ENCODE data around the gene DIAPH3.

DIAPH3 gene

DNA sequence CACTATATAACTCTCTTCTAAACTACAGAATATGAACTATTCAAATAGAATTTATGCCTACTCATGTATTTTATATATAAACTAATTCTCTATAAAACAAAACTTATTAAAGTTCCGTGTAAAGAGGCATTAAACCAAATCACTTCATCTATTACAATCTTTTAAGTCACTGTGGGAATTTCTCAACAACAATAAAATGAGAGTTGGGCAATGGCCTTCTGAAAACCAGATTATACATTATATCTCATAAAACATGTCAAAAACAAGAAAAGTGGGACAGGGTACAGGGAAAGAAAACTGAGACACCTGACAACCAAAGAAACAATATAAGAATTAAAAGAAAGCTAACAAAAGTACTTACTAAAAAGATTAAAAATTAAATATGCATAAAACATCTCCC, 145.2 kb downstream of the DIAPH3 start:
- no peak for DNase-seq

DNA sequence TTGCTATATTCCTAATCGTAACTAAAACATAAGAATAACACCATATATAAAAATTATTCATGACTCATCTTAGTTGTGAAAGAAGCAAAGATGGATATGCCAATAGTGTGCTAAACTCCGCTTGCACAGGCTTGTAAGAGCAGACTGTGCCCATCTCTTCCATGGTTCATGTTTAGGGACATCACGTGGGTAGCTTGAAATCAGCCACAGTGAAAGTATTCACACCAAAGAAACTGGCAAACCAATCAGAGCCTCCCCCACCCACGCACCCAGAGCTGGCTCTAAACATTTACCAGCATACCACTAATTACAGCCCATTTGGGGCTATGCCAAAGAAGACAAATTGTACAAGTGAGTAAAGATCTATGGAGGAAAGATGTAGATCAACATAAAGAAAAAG, 147.5 kb downstream of the DIAPH3 start:
- no peak for DNase-seq

DNA sequence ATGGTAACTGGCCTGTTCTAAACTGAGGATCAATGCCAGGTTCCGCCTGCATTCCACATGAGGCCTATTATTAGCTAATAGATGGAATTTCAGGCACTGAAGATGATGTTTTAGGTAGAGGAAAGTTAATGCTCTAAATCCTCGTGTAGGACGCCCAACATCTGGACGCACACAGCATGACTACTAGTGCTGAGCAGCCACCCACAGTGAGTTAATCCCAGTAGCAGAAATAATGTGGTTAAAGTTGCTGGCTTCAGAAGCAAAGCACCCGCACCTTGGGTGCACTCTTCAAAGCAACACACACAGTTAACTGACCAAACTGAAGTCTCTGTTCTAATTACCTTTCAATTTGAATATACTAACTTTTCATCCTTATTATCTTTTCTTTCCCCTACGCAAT, 150.6 kb downstream of the DIAPH3 start:
- no peak for DNase-seq

DNA sequence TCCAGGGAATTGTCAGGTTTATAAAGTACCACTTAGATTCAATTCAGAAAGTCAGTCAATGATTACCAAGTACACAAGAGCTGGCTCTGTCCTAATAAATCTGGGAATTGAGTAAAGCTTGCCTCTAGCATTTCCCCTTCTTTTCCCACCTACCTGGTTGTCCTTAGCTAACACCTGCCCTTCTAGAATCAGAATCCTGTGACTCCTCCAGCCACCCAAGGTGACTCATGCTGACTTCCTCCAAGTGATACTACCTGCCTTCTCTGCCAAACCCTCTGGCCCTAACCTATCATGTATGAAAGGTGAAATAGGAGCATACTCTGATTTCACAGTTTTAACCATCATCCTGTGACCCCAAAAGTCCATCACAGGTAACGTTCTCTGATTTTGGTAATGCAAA, 151.2 kb downstream of the DIAPH3 start:
- DNase-seq = no peak

DNA sequence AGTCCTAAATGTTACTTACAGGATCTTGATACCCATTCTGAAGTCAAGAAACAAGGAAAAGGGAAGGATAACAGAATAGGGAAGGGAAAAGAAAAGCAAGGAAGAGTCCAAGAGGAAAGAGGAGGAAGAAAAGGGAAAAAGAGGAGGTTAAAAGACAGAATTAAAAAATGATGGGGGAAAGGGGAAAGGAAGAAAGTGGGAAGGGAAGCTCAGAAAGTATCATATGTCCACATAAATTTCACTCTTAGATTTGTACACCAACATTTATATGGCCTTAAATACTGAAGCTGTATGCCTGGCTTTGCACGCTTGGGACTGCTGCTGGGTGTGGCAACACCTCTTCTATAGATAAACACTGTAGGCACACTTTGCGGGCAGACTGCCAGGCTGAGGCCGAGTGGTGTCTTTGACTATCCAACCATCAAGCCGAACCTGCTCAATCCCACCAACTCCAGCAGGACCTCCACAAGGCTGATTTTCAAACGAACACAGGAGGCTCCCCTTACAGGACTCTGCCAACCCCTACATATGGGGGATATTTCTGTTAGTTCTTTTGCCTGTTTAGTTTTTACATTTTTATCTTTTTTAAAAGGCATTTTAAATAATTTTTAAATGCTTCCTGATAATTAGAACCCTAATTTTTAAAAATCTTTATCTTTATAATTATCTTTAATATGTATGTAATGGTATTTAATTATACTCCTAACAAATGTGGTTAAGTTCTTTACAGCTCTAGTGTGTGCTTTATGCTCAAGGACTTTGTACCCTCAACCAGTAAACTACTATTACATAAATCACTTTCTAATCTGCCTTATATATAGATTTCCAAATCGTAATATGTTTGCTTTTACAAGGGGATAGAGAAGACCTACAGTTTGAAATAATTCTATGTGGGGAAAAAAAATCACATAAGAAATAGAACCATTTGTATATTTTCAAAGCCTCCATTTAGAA, 154.2 kb downstream of the DIAPH3 start:
- peak; percentile 95 for DNase-seq

DNA sequence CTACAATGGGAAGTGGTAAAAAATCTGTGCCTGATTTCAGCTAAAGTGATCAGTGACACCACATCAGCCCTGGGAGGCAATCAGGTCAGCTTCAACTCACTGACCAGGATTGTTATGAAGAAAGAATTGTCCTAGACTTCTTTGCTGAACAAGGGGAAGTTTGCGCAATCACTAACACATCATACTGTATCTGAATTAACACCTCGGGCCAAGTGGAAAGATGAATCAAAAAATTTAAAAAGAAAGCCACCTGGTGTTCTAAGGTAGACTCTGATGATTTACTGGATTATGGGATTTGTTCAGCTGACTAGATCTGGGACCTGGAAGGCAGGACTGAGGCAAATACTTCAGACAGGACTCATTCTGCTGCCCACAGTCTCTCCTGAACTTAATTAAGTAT, 161.8 kb downstream of the DIAPH3 start:
- DNase-seq = no peak

DNA sequence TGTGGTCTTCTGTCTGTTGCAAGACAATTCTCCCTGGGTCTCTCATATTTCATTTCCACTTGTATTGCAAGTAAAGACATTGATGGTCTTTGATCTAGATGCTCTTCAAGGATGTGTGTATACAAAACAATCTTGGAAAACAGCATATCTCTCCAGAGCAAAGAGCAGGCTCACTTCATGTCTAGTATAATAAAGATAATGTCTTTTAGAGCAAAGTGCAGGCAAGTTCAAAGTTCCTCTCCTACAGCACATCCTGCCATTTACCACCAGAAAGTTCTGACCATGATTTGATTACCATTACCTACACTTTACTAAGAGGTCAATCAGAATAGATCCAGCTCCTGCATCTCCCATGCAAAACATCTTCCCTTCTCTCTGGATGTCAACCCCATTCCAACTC, 162.8 kb downstream of the DIAPH3 start:
- DNase-seq = no peak

DNA sequence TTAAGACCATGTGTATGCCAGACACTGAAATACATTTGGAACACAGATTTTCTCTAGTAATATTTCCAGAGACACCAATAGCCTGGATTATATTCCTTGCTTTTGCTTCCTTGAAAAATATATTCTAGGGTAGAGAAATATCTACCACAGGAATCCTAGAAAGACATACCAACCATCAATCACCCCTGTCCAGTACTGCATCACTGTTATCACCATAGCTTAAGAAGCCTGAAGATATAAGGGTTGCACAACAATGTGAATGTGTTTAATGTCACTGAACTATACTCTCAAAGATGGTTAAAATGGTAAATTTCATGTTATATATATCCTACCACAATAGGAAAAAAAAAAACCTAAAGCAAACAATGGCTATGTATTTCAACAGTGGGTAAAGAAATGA, 163.6 kb downstream of the DIAPH3 start:
- DNase-seq = no peak

DNA sequence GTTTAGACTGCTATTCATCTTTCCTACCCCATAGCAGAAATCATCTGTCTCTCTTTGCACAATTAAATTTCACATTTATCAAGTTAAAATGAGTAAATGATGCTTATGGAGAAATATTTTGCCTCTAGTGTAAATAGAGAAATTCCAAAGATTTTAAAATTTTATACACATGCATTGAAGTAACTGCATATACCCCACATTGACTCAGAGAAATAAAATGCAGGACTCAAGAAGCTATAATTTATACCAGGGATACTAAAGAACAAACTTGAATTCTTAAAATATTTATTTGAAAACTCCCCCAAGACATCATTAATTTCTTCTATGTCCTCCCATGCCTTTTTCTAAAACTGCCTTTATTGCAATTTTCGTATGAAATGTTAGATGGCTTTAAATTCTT, 165.8 kb downstream of the DIAPH3 start:
- no peak for DNase-seq

DNA sequence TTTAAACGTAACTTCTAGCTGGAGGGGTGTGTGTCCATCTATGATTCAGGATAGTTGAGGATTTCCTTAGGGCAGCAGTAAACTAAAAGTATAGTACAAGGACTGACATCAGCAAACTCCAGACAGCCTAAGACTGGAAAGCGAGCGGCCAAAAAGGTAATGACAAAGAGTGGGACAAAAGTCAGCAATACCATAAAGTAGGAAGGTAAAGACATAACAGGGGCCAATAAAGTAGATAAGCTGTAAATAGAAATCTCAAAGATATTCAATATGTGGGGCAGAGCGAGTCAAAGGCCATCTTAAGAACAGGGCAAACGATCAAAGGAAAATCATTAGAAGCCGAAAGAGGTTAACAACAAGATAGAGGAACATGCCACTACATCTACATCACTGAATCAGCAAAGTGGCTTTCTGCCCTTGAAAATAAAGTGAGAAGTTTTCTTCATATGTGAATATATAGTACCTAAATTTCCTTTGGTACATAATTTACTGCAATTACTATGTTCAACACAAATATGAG, 167.2 kb downstream of the DIAPH3 start:
- no peak for DNase-seq

DNA sequence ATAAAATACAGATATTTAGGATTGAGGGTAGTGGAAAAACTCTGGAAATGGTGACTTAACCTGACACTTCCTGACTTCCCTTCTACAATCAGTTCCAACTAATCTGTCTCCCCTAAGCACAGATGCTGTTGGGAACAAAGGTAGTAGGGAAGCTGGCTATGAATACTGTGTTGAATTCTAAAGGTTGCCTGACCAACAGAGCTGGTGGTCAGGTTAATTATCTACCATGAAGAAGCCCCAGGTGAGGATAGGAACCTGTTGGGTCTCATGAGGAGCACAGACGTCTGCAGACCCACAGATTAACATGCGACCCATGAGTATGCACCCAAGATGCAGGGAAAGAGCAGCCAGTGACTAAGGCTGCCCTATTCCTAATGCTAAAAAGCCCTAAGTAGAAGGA, 172.3 kb downstream of the DIAPH3 start:
- DNase-seq = no peak

DNA sequence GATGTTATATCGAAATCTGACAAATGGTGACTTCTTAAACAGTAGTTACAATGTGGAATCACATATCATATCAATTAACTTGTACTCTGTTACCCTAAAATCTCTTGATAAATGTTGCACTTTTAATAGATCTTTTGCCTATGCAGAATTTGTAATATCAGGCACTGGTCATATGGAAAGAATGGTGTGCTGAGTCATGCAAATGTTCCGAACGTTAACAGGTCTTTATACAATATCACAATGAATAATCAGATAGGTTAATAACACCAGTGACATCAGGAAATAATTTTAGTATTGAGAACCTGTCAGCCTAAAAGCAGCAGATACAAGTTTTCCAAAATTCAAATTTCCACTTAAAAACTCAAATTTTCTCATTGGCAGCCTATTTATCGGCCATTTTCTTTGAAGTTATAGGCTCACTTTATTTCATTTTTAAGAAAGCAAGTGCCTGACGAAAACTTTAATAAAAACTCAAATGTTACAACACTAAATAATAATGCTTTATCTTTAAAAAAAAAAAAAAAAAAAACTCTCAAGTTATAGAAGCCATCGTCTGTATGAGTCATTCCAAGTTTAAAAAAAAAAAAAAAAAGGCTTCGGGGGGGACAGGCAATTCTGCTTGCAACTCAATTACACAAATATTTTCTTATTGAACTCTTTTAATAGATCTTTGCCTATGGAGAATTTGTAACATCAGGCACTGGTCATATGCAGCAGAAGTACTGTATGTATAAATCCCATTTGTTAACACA, 180.9 kb downstream of the DIAPH3 start:
- no peak for DNase-seq

DNA sequence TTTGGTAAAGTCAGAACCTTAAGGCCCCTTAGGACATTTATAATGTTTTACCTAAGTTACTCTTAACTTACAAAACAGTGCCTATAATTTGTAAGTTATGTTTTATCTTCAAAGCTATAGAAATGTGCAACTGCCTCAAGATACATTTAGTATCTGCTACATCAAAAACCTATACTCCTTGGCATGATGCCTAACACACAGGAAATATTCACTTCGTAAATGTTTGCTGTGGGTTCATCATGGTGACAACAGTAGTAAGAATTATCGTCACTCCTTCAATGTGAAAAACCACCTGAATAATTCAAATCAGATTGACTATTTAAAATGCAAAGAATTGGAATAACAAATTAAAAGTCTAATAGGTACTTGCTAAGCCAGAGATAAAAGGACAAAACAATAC, 184.1 kb downstream of the DIAPH3 start:
- DNase-seq = no peak

DNA sequence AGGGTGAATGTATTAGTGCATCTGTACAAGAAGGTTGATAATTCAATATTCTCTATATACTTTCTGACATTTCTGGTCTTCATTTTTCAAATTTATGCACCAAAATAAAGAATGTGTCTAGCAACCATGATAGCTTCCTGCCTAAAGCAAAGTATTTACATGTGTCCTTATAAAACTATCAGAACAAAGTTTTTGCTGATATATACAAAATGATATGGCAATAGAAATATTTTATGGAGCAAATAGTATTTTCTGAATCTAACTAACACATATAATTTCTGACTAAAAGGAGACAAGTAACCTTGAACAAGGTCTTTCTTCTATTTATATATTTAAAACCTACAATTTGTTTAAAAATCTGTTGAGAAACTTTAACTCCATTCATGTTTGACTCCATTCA, 184.9 kb downstream of the DIAPH3 start:
- DNase-seq = no peak

DNA sequence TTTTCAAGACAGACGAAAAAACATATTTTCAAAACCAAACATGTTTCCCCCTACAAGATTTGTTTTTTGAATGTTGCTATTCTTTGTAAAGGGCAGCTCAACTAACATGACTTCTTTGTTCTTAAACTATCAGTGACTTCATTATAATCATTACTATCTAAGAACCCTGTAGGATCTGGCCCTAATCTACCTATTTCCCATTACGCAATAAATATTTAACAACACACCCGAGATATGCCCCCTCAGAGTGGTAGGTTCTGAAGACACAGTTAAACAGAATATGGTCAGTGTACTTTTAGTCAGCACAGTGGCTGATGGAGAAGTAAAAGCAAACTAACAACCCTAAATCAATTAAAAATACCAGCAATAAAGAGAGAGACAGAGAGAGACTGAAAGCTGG, 186.9 kb downstream of the DIAPH3 start:
- no peak for DNase-seq

DNA sequence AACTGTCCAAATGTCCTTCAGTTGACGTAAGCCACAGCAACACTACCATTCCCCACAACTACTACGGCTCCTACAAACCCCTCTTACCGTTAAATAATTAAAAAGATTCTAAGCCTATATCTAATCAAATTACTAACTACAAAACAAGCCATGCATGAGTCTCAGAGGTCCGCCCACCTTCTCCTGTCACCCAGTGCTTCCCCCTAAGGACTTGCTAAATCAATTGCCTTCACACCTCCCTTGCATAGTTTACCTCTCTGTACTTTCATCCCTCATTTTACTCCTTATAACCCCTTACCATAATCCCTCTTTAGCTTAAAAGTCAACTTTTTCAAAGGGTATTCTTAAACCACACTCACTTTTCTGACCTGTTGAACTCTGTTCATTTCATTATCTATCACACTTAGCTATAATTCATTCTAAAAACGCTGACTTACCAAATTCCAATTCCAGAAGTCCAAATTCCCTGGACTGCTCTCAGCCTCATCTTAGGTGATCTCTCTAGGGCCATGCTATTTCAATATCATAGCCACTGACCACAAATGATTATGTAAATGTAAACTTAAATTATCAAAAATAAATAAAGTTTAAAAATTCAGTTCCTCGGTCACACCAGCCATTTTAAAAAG, 187.8 kb downstream of the DIAPH3 start:
- no peak for DNase-seq

DNA sequence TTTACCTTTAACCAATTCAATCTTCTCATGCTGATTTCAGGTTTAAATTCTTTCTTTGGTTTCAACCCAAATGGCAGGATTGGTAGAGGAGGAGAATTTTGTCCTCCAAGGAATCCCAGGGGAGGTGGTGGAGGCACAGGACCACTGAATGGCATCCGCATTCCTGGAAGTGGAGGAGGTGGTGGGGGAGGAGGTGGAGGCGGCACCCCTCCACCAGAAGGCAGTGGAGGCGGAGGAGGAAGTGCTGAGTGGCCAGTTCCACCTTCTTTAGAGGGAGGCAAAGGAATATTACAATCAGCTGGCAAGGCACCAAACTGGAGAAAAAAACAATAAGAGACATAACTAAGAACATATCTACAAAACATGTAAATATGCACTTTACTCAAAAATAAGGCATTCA, 192.9 kb downstream of the DIAPH3 start:
- DNase-seq = no peak

DNA sequence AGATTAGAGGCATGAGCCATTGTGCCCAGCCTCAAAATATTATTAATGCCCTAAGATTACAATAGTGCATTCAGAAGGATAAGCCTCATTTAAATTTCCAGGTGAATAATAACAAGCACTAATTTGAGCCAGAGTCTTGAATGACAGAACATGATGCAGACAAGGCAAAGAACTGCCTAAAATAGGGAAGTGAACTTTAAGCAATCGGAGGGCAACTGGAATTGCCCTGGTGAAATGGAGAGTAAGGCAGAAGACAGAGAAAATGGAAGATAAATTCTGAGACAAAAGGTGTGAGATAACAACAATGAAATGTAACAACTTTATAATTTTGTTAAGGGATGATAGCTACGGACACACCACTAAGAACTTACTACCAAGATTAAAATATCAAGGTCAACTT, 199.9 kb downstream of the DIAPH3 start:
- DNase-seq = no peak

DNA sequence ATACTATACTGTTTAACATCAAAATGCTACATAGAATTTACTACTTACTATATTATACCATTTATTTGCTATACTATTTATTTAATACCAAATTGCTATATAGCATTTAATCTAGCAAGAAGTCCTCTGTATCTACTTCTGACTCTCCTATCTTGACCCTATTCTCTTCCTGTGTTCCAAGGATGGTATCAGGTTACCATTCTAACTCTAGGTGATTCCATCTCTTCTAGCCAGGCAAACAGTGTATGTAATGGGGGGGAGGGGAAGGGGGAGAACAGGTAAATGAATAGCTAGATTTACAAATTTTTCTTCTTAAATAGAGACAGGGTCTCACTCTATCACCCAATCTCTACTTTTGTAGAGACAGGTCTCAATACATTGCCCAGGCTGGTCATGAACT, 200.3 kb downstream of the DIAPH3 start:
- DNase-seq = no peak

DNA sequence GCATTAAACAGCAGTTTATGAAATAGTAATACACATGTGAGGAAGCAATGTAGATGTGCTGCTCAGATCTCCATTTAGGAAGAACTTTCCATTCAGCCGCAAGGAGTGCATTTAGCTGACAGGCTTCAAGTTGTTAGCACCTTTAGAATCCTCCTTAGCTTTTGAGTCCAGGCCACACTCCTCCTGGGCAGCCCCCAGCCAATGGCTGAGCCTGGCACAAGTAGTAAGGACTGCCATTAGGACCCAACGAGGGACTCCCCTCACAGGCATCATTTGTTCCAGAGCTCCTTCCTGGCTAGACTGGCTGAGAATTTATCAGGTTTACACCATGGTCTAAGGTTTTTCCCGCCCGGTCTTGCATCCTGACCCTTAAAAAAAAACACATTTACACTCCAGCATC, 201.4 kb downstream of the DIAPH3 start:
- DNase-seq = no peak

DNA sequence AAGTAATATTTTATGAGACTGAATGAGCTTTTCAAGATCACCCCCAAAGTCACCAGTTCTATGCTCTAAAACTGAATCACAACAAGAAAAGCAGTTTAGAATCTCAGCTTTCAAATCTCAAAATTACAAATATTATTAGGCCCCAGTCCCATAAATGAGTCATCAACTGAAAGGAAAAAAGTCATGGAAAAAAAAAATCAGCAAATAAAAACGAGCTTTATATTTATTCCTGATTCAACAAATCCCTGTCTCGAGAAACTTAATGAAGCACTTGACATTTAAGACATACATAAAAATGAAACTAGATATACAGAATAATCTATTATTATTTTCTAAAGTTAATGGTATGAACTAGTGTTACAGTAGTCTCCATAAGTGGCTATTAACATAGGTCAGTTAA, 203.0 kb downstream of the DIAPH3 start:
- DNase-seq = no peak

DNA sequence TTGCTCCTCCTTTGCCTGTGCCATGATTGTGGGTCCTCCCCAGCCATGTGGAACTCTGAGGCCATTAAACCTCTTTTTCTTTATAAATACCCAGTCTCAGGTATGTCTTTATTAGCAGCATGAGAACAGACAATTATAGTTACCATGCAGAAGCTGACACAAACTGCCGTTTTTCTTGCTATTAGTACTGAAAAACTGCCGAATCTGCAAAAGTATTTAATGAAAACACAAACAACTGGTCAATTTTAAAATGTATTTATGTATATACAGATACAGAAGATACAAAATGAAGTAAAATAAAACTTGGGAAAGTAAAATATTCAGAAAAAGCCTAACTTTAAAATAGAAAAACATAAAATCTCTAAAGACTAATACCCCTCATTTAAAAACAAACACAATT, 206.3 kb downstream of the DIAPH3 start:
- DNase-seq = no peak

DNA sequence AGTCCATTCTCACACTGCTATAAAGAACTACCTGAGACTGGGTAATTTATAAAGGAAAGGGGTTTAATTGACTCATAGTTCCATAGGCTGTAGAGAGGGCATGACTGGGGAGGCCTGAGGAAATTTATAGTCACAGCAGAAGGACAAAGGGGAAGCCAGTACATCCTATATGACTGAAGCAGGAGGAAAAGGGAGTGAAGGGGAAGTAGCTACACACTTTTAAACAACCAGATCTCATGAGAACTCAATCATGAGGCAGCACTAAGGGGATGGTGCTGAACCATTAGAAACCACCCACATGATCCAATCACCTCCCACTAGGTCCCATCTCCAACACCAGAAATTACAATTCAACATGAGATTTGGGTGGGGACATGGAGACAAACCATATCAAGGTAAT, 209.1 kb downstream of the DIAPH3 start:
- DNase-seq = no peak

DNA sequence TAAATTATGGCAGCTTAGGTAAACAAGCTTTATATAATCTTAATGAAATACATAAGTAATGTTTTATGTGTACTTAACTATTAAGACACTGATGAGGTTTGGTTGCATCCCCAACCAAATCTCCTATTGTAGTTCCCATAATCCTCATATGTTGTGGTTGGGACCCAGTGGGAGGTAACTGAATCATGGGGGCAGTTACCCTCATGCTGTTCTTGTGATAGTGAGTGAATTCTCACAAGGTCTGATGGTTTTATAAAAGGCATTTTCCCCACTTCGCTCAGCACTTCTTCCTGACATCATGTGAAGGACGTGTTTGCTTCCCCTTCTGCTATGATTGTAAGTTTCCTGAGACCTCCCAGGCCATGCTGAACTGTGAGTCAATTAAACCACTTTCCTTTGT, 212.7 kb downstream of the DIAPH3 start:
- DNase-seq = no peak
